Stimulated activated CD4-positive, alpha-beta T cell treated with anti-CD3 and anti-CD28 coated beads, TNF-alpha, amount 100 ng/mL, for 4 hours (primary cell): Measurements from ENCODE around the gene PDZD8.
"Not testable (repeated sequence)": the region's sequence is repeated elsewhere in the genome, so short reads cannot be mapped to it uniquely, and the experiment has no call there.

Experiments used
- DNase-seq, 3 experiments: peaks; one replicate each; pipeline ENCODE4 v3.0.0-alpha.2; 2020; ENCODE audit warnings: low read depth in 3 of 3

The PDZD8 gene

GRCh38 chr10:117350909-117351308, 24.3 kb downstream of the PDZD8 start:
- DNase-seq = no peak

- DNase-seq = no peak
Measured at GRCh38 chr10:117348236-117348635, 27.0 kb downstream of the PDZD8 start.

- DNase-seq = no peak
Measured at GRCh38 chr10:117346574-117346973, 28.7 kb downstream of the PDZD8 start.

DNA sequence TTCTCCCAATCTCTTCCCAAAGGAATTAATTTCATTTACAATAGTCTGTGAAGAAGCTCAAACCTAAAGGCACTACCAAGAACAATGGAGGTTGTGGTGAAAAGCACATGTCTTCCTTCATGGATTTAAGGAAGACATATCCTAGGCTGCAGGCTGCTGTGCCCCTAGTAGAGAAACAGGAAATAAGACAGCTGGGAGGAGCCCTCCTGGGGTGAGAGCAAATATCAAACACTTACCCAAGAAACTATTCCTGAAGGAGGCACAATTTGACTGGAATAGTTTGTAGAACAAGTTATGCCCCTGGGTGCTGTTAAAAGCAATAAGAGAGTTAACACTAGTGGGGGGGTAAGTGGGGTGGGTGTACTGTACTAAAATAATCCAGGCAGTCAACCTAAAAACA, 30.1 kb downstream of the PDZD8 start:
- no peak for DNase-seq

- DNase-seq = no peak
Measured at GRCh38 chr10:117342641-117343040, 32.6 kb downstream of the PDZD8 start.

GRCh38 chr10:117341061-117341460, 34.2 kb downstream of the PDZD8 start:
- DNase-seq = no peak

GRCh38 chr10:117339979-117340378, 35.3 kb downstream of the PDZD8 start:
- no peak for DNase-seq

- no peak for DNase-seq
Measured at GRCh38 chr10:117339578-117339977, 35.7 kb downstream of the PDZD8 start.

- DNase-seq = no peak
Measured at GRCh38 chr10:117334926-117335325, 40.3 kb downstream of the PDZD8 start.

DNA sequence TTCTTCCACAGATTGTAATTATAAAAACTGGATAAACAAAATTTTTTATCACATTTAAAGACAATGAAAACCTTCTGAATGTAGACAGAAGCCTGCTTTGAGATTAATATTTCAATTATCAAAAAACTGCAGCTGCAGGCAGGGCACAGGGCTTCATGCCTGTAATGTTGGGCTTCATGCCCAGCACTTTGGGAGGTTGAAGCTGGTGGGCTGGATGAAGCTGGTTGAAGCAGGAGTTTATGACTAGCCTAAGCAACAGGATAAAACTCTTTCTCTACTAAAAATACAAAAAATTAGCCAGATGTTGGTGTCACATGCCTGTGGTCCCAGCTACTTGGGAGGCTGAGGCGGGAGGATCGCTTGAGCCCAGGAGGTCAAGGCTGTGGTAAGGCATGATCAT, 41.2 kb downstream of the PDZD8 start:
- DNase-seq = no peak

GRCh38 chr10:117327262-117327661, 48.0 kb downstream of the PDZD8 start:
- DNase-seq = no peak

DNA sequence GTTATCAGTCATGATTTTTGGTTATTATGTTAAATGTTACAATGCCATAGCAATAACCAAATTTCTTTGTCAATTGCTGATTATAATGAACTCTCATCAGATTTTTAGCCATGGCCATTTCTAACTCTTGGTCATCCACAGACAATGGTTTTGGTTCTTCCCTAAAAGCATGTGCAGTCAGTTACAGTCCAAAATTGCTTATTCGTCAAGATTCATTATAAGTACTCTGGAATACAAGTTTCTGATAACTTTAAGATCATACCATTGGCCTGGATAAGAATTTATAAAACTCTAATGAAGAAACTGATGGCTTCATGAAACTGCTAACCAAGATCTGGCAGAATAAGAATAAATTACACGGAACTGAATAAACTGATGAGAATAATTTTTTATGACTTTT, 50.9 kb downstream of the PDZD8 start:
- DNase-seq = no peak

- DNase-seq = no peak
Measured at GRCh38 chr10:117322260-117322659, 53.0 kb downstream of the PDZD8 start.

GRCh38 chr10:117320050-117320665, 55.1 kb downstream of the PDZD8 start:
- no peak for DNase-seq

DNA sequence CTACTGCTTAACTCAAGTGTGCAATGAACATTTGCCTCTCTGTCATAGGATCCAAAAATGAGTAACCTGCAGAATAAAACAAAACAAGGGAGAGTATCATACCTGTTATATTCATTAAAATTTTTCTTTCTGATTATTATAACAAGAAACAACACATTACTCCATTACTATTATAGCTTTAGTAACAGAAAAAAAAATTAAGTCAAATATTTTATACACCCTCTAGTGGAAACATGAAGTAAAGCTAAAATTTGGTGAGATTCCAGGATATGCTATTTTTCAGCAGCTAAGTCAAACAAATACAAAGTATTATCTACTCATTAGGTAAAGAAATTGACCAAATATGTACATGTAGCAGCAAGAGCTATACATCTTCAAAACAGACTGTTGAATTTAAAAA, 56.3 kb downstream of the PDZD8 start:
- no peak for DNase-seq

DNA sequence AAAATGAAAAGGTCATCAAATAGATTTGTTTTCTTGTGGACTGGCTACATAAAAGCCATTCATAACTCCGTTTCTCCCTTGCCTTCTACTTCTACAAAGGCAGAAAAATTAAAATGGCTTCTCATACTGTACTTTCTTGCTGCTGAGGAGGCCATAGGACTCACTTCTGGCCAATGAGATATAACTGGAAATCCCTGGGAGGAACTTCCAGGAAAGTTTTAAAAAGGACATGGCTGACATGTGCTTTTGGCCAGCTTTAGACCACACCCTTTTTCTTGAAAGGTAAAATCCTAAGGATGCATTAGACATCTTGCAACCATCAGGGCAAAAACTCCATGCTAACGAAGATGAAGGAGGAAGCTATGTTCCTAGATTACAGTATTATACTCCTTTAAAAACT, 58.5 kb downstream of the PDZD8 start:
- no peak for DNase-seq

GRCh38 chr10:117313641-117314040, 61.6 kb downstream of the PDZD8 start:
- no peak for DNase-seq

- DNase-seq = no peak
Measured at GRCh38 chr10:117312430-117312829, 62.8 kb downstream of the PDZD8 start.

GRCh38 chr10:117311261-117311660, 64.0 kb downstream of the PDZD8 start:
- no peak for DNase-seq

- no peak for DNase-seq
Measured at GRCh38 chr10:117306674-117307073, 68.6 kb downstream of the PDZD8 start.

DNA sequence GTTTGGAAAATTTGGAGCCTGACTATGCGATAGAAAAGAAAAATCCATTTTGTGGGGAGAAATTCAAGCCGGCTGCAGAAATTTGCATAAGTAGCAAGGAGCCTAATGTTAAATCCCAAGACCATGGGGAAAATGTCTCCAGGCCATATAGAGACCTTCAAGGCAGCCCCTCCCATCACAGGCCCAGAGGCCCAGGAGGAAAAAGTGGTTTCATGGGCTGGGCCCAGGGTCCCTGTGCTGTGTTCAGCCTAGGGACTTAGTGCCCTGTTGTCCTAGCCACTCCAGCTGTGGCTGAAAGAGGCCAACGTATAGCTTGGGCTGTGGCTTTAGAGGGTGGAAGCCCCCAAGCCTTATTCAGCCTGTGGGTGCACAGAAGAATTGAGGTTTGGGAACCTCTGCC, 71.8 kb downstream of the PDZD8 start:
- not testable (repeated sequence) for DNase-seq

DNA sequence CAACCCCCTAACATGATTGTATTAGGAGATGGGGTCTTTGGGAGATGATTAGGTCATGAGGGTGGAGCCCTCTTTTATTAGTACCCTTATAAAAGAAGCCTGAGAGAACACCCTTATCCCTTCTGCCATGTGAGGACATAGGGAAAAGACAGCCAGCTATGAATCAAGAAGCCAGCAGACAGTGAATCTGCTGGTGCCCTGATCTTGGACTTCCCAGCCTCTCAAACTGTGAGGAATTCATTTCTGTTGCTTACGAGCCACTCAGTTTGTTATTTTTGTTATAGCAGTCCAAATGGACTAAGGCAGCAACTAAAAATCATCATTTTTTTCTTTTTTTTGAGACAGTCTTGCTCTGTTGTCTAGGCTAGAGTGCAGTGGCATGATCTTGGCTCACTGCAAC, 74.6 kb downstream of the PDZD8 start:
- no peak for DNase-seq

DNA sequence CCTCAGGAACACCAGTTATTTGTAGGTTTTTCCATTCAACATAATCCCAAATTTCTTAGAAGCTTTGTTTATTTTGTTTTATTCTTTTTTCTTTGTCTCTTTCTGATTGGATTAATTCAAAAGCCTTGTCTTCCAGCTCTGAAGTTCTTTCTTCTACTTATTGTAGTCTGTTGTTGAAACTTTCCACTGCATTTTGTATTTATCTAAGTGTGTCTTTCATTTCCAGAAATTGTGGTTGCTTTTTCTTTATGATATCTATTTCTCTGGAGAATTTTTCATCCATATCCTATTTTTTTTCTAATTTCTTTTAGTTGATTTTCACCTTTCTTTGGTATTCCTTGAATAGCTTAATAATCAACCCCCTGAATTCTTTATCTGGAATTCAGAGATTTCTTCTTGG, 75.8 kb downstream of the PDZD8 start:
- DNase-seq = no peak

DNA sequence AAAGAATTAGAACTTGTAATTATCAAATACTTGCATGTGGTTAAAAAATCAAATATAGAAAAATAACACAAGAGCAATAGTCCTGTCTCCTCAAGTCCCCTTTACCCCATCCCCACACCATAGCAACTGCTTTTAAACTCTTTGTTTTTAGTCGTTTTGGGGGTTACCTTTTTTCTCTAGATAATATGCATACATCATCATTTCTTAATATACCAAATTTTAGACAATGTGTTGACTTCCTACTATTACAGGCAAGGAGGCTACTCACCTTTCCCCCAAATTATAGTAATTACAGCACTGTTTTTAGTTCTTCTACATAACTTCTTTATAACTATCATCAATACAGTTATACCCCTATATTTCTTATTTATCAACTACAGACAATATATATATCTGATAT, 77.0 kb downstream of the PDZD8 start:
- no peak for DNase-seq
